ENCODE data around the gene MPZ.

The MPZ gene

GRCh38 chr1:161313554-161314200, 3.9 kb upstream of the MPZ start:
- Mint-ChIP-seq H3K27ac (peak overlapping the region; percentile 99), H3K9me3 (no peaks in the 10 kb centered on the region), H3K36me3 (ENCODE audit: low read depth) (peaks cover 14% of the 10 kb centered on the region), H3K27me3 (no peaks in the 10 kb centered on the region), H3K4me3 (peak overlapping the region; percentile 91), H3K4me1 (ENCODE audit: low read depth) (peaks cover 34% of the 10 kb centered on the region)
- intact Hi-C loops (cut with micrococcal nuclease) = loop anchor here (5.0 kb wide), 1 partner anchor 86 kb away; the partner anchor contains the start of gene TOMM40L

DNA sequence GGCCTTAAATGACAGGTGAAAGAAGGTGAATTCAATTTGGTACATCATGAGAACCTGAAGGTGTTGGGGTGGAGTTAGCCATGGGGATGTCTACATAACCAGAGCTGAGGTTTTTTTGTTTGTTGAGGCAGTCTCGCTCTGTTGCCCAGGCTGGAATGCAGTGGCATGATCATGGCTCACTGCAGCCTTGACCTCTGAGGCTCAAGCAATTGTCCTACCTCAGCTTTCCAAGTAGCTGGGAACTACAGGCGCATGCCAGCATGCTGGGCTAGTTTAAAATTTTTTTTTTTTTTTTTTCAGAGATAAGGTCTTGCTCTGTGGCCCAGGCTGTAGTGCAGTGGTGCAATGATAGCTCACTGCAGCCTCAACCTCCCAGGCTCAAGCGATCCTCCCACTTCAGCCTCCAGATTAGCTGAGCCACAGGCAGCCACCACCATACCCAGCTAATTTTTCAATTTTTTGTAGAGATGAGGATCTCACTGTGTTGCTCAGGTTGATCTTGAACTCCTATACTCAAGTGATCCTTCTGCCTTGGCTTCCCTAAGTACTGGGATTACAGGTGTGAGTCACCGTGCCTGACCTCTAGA, 1.9 kb upstream of the MPZ start:
- no peak overlapping the region for H3K27ac Mint-ChIP-seq
- no peak overlapping the region for H3K4me3 Mint-ChIP-seq

DNA sequence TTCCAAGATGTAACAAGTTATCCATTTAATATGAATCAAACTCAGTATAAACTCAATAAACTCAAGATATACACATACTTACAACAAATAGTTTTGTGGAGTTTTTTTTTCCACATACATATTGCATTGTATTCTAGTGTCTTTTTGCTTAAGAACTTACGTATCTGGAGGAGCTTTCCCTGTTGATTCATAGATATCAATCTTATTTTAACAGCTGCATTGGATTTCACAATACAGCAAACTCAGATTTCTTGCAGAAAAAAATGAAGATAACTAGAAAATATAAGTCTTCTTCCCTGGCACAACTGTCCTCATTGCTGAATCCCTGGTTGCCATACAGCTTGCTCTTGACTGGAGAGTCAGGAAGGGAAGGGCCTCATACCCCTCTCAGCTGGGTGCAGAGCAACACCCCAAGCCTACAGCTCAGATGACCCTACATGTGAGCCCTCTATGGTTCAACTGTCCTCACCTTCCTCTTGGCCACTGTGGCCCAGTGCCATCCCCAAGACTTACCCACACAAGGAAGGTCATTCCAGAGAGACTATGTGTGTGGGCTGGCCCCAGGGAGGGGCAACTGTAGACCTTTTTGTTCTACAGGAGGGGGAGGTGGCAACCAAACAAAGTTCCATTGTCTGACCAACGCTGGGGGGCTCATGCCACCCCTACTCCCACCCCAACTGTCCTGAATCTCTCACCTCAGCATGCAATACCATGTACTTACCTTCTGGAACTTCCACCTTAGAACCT, 1.7 kb downstream of the MPZ start:
- Mint-ChIP-seq H3K27ac (peak overlapping the region; percentile 40), H3K9me3 (no peaks in the 10 kb centered on the region), H3K27me3 (no peaks in the 10 kb centered on the region), H3K36me3 (ENCODE audit: low read depth) (peaks cover 10% of the 10 kb centered on the region), H3K4me1 (ENCODE audit: low read depth) (peaks cover 56% of the 10 kb centered on the region), H3K4me3 (no peak overlapping the region)
- intact Hi-C loops (cut with micrococcal nuclease) = loop anchor here (10.0 kb wide), 1 partner anchor 67 kb away; no protein-coding TSS in a partner anchor

More for the DNA sequence above, 1.9 kb upstream of the MPZ start:
- intact Hi-C loops (cut with micrococcal nuclease) = loop anchor here (5.0 kb wide), 1 partner anchor 84 kb away; the partner anchor contains the start of gene TOMM40L
- no peaks in the 10 kb centered on the region for H3K9me3 Mint-ChIP-seq
- peaks cover 54% of the 10 kb centered on the region for H3K4me1 Mint-ChIP-seq (ENCODE audit: low read depth)
- H3K36me3 Mint-ChIP-seq (ENCODE audit: low read depth) = peaks cover 10% of the 10 kb centered on the region
- H3K27me3 Mint-ChIP-seq = no peaks in the 10 kb centered on the region

GRCh38 chr1:161307230-161307768, 2.5 kb downstream of the MPZ start:
- intact Hi-C loops (cut with micrococcal nuclease) = loop anchor here (10.0 kb wide), 1 partner anchor 68 kb away; no protein-coding TSS in a partner anchor
- Mint-ChIP-seq H3K36me3 (ENCODE audit: low read depth) (peaks cover 11% of the 10 kb centered on the region), H3K27ac (peak overlapping the region; percentile 92), H3K4me3 (peak overlapping the region; percentile 44), H3K9me3 (no peaks in the 10 kb centered on the region), H3K27me3 (no peaks in the 10 kb centered on the region), H3K4me1 (ENCODE audit: low read depth) (peaks cover 56% of the 10 kb centered on the region)

GRCh38 chr1:161305867-161306519, 3.8 kb downstream of the MPZ start:
- peaks cover 53% of the 10 kb centered on the region for H3K4me1 Mint-ChIP-seq (ENCODE audit: low read depth)
- H3K36me3 Mint-ChIP-seq (ENCODE audit: low read depth) = peaks cover 11% of the 10 kb centered on the region
- no peaks in the 10 kb centered on the region for H3K9me3 Mint-ChIP-seq
- intact Hi-C loops (cut with micrococcal nuclease) = loop anchor here (10.0 kb wide), 1 partner anchor 69 kb away; no protein-coding TSS in a partner anchor
- peak overlapping the region; percentile 85 for H3K4me3 Mint-ChIP-seq
- peak overlapping the region; percentile 92 for H3K27ac Mint-ChIP-seq
- no peaks in the 10 kb centered on the region for H3K27me3 Mint-ChIP-seq

DNA sequence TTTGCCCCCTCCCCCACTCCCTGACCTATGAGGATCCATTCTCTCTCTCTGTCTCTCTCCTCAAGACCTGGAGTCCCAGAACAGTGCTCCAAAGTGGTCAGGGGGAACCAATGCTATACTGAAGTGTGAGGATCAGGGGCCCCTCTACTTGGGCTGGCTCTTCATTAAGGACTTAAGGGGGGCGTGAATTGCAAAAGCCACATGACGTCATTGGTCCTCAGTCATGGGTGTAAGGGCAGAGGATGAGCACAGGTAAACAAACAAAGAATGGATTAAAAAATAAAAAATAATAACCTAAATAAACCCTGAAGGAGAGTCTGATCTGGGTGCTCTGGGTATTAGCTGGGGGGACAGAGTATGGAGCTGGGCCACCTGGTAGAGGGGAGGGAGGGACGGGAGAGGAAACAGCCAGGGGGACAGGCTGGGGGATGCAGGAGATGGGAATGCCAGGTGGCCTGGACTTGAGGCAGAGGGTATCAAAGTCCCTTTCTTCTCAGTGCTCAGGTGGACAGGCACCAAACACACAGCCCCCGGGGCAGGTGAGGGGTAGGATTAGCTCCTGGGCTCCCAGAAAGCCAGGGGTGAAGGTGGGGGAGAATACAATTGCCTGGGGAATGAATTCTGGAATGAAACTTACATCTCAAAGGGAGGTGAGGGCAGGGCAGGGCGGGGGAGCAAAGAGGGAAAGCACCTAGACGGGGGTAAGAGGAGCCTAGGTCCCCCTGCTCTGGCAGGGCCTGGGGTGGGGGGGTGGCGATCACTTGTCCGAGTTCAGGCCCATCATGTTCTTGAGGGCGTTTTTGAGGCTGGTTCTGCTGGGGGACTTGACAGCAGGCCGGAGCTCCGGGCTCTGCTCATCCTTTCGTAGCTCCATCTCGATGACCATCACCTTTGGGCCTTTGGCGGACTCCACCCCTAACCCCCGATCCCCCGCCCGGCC, 4.6 kb downstream of the MPZ start:
- H3K9me3 Mint-ChIP-seq = no peaks in the 10 kb centered on the region
- H3K4me1 Mint-ChIP-seq (ENCODE audit: low read depth) = peaks cover 53% of the 10 kb centered on the region
- intact Hi-C loops (cut with micrococcal nuclease) = loop anchor here (10.0 kb wide), 1 partner anchor 70 kb away; no protein-coding TSS in a partner anchor
- peaks cover 11% of the 10 kb centered on the region for H3K36me3 Mint-ChIP-seq (ENCODE audit: low read depth)
- H3K4me3 Mint-ChIP-seq = peak overlapping the region; percentile 85
- H3K27ac Mint-ChIP-seq = peak overlapping the region; percentile 92
- no peaks in the 10 kb centered on the region for H3K27me3 Mint-ChIP-seq

GRCh38 chr1:161300478-161300877, 9.3 kb downstream of the MPZ start:
- peaks cover 44% of the 10 kb centered on the region for H3K4me1 Mint-ChIP-seq (ENCODE audit: low read depth)

DNA sequence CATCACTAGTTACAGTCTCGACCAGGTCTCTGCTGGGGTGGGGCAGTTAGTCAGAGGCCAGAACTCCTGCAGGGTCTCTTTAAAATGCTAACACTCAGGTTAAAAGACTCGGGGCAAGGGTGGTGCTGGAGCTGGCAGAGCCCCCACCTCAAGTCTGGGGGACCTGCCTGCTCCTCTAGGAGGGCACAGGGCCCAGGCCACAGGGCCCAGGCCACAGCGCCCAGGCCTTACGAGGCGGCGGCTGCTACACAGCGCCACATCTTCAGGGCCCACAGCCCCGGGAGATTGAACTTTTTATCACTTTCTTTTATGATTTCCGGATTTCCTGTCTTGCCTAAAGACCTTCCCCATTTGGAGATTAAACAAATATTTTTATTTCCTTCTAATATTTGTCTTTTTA, 10.4 kb downstream of the MPZ start:
- H3K4me3 Mint-ChIP-seq = no peak overlapping the region
- H3K4me1 Mint-ChIP-seq (ENCODE audit: low read depth) = peaks cover 33% of the 10 kb centered on the region
- H3K27me3 Mint-ChIP-seq = no peaks in the 10 kb centered on the region
- H3K36me3 Mint-ChIP-seq (ENCODE audit: low read depth) = peaks cover 6% of the 10 kb centered on the region
- H3K9me3 Mint-ChIP-seq = no peaks in the 10 kb centered on the region
- no peak overlapping the region for H3K27ac Mint-ChIP-seq
- intact Hi-C loops (cut with micrococcal nuclease) = no loop called here

More at GRCh38 chr1:161300478-161300877, 9.3 kb downstream of the MPZ start:
- Mint-ChIP-seq H3K27me3 (no peaks in the 10 kb centered on the region), H3K4me3 (no peak overlapping the region), H3K36me3 (ENCODE audit: low read depth) (peaks cover 6% of the 10 kb centered on the region), H3K9me3 (no peaks in the 10 kb centered on the region), H3K27ac (no peak overlapping the region)
- intact Hi-C loops (cut with micrococcal nuclease) = loop anchor here (10.0 kb wide), 1 partner anchor 74 kb away; no protein-coding TSS in a partner anchor

DNA sequence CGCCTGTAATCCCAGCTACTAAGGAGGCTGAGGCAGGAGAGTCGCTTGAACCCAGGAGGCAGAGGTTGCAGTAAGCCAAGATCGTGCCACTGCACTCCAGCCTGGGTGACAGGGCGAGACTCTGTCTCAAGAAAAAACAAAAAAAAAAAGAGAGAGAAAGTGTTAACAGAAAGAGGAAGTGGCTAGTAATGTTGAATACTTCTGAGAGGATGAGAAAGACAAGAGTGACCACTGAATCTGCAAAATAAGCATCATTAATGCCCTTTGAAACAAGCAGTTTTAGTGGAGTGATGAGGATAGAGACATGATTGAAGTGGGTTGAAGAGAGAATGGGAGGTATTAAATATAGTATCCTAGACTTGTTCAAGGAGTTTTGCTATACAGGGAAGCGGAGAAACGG, 11.7 kb downstream of the MPZ start:
- Mint-ChIP-seq H3K27ac (peak overlapping the region; percentile 8), H3K27me3 (no peaks in the 10 kb centered on the region), H3K4me1 (ENCODE audit: low read depth) (peaks cover 28% of the 10 kb centered on the region), H3K4me3 (no peak overlapping the region), H3K36me3 (ENCODE audit: low read depth) (peaks cover 2% of the 10 kb centered on the region), H3K9me3 (no peaks in the 10 kb centered on the region)
- intact Hi-C loops (cut with micrococcal nuclease) = no loop called here

DNA sequence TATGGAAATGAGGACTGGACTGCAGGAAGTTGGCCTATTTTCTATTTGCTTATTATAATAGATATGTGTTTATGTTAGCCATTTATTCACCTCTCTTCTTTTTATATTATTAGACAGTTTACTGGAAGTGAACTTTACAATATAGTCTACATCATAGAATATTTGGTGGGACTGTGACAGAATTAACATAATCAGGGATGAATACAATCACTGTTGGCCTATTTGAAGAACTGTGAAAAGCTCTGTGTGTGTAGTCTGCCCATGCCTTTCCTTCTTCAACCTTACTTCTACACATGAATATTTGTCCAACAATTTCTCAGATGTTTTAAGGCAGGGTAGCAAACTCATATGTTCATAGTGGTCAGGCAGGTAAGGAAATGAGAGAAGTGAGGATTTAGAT, 12.4 kb downstream of the MPZ start:
- intact Hi-C loops (cut with micrococcal nuclease) = no loop called here
- no peaks in the 10 kb centered on the region for H3K9me3 Mint-ChIP-seq
- peak overlapping the region; percentile 8 for H3K27ac Mint-ChIP-seq
- H3K4me1 Mint-ChIP-seq (ENCODE audit: low read depth) = peaks cover 25% of the 10 kb centered on the region
- H3K4me3 Mint-ChIP-seq = no peak overlapping the region
- no peaks in the 10 kb centered on the region for H3K27me3 Mint-ChIP-seq
- no peaks in the 10 kb centered on the region for H3K36me3 Mint-ChIP-seq (ENCODE audit: low read depth)

- no peaks in the 10 kb centered on the region for H3K9me3 Mint-ChIP-seq
- no peak overlapping the region for H3K4me3 Mint-ChIP-seq
- intact Hi-C loops (cut with micrococcal nuclease) = loop anchor here (2.0 kb wide), 1 partner anchor 64 kb away; the partner anchor contains the start of gene TOMM40L
- H3K27me3 Mint-ChIP-seq = no peaks in the 10 kb centered on the region
- no peak overlapping the region for H3K27ac Mint-ChIP-seq
- no peaks in the 10 kb centered on the region for H3K36me3 Mint-ChIP-seq (ENCODE audit: low read depth)
- H3K4me1 Mint-ChIP-seq (ENCODE audit: low read depth) = peaks cover 14% of the 10 kb centered on the region
Observed at GRCh38 chr1:161290779-161291178, 19.0 kb downstream of the MPZ start.

GRCh38 chr1:161287482-161288054, 22.2 kb downstream of the MPZ start:
- Mint-ChIP-seq H3K27ac (peak overlapping the region; percentile 18), H3K4me1 (ENCODE audit: low read depth) (peaks cover 20% of the 10 kb centered on the region), H3K4me3 (no peak overlapping the region), H3K9me3 (no peaks in the 10 kb centered on the region), H3K36me3 (ENCODE audit: low read depth) (no peaks in the 10 kb centered on the region), H3K27me3 (peaks cover 7% of the 10 kb centered on the region)
- intact Hi-C loops (cut with micrococcal nuclease) = no loop called here

Measured in dendritic cell treated with granulocyte-macrophage colony-stimulating factor and Interleukin-4, amounts not matched to agents 40 ng/mL and 50 ng/mL, for 4 days (primary cell).